RWPE2 (cell line): Measurements from ENCODE around the gene LRRC42.

Source experiments
- ATAC-seq: fragments of 200-7000 bp; cut with Tn5 transposase; 3 replicates; pipeline ENCODE4 v1.9.1; 2021; ENCODE audit warnings: low read depth
- DNase-seq: peaks from one replicate; pipeline ENCODE4 v3.0.0-alpha.2; 2020; ENCODE audit warnings: low spot score
- H3K27ac ChIP-seq: fragments of 450-650 bp; 2 replicates; pipeline ENCODE4 v1.5.1; 2017; ENCODE audit warnings: mild to moderate bottlenecking; ENCODE audit not compliant: poor library complexity, severe bottlenecking
- H3K27me3 ChIP-seq: fragments of 250-450 bp; sonication (Bioruptor Pico); 2 replicates; pipeline ENCODE4 v1.5.1; 2021; ENCODE audit warnings: mild to moderate bottlenecking, moderate library complexity; ENCODE audit not compliant: insufficient read depth, poor library complexity, severe bottlenecking
- H3K36me3 ChIP-seq: fragments of 250-450 bp; sonication (Bioruptor Pico); 2 replicates; pipeline ENCODE4 v1.5.1; 2020; ENCODE audit warnings: low read depth, mild to moderate bottlenecking, moderate library complexity
- H3K4me1 ChIP-seq: fragments of 250-450 bp; sonication (Bioruptor Pico); 2 replicates; pipeline ENCODE4 v1.5.1; 2021; ENCODE audit warnings: mild to moderate bottlenecking, moderate library complexity; ENCODE audit not compliant: insufficient read depth, poor library complexity, severe bottlenecking
- H3K4me3 ChIP-seq: fragments of 250-450 bp; sonication (Bioruptor Pico); 2 replicates; pipeline ENCODE4 v1.5.1; 2021; ENCODE audit warnings: mild to moderate bottlenecking, moderate library complexity; ENCODE audit not compliant: severe bottlenecking
- H3K9me3 ChIP-seq: fragments of 250-450 bp; sonication (Bioruptor Pico); 2 replicates; pipeline ENCODE4 v1.5.1; 2021; ENCODE audit warnings: mild to moderate bottlenecking, moderate library complexity; ENCODE audit not compliant: severe bottlenecking
- CTCF ChIP-seq: fragments of 450-650 bp; IDR thresholded peaks from one replicate; pipeline ENCODE4 v1.5.1; 2017; ENCODE audit warnings: mild to moderate bottlenecking, moderate library complexity; ENCODE audit not compliant: poor library complexity, severe bottlenecking

LRRC42 gene

GRCh38 chr1:53957194-53957818, 11.2 kb downstream of the LRRC42 start:
- Histone ChIP-seq H3K27me3 (no peaks in the 10 kb centered on the region), H3K4me3 (no peak overlapping the region), H3K4me1 (peaks cover 27% of the 10 kb centered on the region), H3K36me3 (peaks cover 96% of the 10 kb centered on the region), H3K27ac (peak overlapping the region; percentile 96), H3K9me3 (no peaks in the 10 kb centered on the region)
- ATAC-seq (peak; percentile 98), DNase-seq (no peak)
- TF ChIP-seq CTCF: no peak

GRCh38 chr1:53959664-53960250, 13.6 kb downstream of the LRRC42 start:
- no peaks in the 10 kb centered on the region for H3K27me3 ChIP-seq
- DNase-seq (no peak), ATAC-seq (no peak)
- no peaks in the 10 kb centered on the region for H3K9me3 ChIP-seq
- TF ChIP-seq CTCF: peak; percentile 78
- peaks cover 24% of the 10 kb centered on the region for H3K4me1 ChIP-seq
- no peak overlapping the region for H3K27ac ChIP-seq
- H3K36me3 ChIP-seq: peaks cover 93% of the 10 kb centered on the region
- no peak overlapping the region for H3K4me3 ChIP-seq

GRCh38 chr1:53962395-53962794, 16.2 kb downstream of the LRRC42 start:
- no peak for ATAC-seq
- peaks cover 88% of the 10 kb centered on the region for H3K36me3 ChIP-seq
- no peaks in the 10 kb centered on the region for H3K27me3 ChIP-seq
- no peaks in the 10 kb centered on the region for H3K9me3 ChIP-seq
- no peak for TF ChIP-seq CTCF
- H3K4me1 ChIP-seq: peaks cover 8% of the 10 kb centered on the region
- DNase-seq: no peak
- H3K27ac ChIP-seq: no peak overlapping the region
- H3K4me3 ChIP-seq: no peak overlapping the region

- ATAC-seq (no peak), DNase-seq (no peak)
- Histone ChIP-seq H3K9me3 (no peaks in the 10 kb centered on the region), H3K27ac (no peak overlapping the region), H3K4me1 (no peaks in the 10 kb centered on the region), H3K27me3 (no peaks in the 10 kb centered on the region), H3K4me3 (no peak overlapping the region), H3K36me3 (peaks cover 88% of the 10 kb centered on the region)
- TF ChIP-seq CTCF: no peak
Measured at GRCh38 chr1:53963460-53963859, 17.3 kb downstream of the LRRC42 start.

- Histone ChIP-seq H3K36me3 (peaks cover 85% of the 10 kb centered on the region), H3K27me3 (no peaks in the 10 kb centered on the region), H3K4me1 (no peaks in the 10 kb centered on the region), H3K4me3 (no peak overlapping the region), H3K9me3 (no peaks in the 10 kb centered on the region), H3K27ac (no peak overlapping the region)
- DNase-seq: no peak
- TF ChIP-seq CTCF: no peak
- ATAC-seq: no peak
Measured at GRCh38 chr1:53964109-53964508, 18.0 kb downstream of the LRRC42 start.
